BE2C (cell line): Measurements from ENCODE around the gene ARHGAP24.

Experiments
- DNase-seq: peaks from one replicate; pipeline ENCODE4 v3.0.0-alpha.2; 2020
- H3K27me3 ChIP-seq: fragments of 250-450 bp; sonication (Bioruptor Pico); 2 replicates; pipeline ENCODE4 v1.5.1; 2020; ENCODE audit warnings: mild to moderate bottlenecking
- H3K36me3 ChIP-seq: fragments of 250-450 bp; sonication (Bioruptor Pico); 2 replicates; pipeline ENCODE4 v1.5.1; 2020; ENCODE audit warnings: mild to moderate bottlenecking
- H3K4me1 ChIP-seq: fragments of 250-450 bp; sonication (Bioruptor Pico); 2 replicates; pipeline ENCODE4 v1.5.1; 2020
- H3K4me3 ChIP-seq: 2 replicates; pipeline ENCODE4 v1.5.1; 2011; ENCODE audit warnings: low read depth, low read length
- H3K9me3 ChIP-seq: fragments of 250-450 bp; sonication (Bioruptor Pico); 2 replicates; pipeline ENCODE4 v1.5.1; 2020
- TF ChIP-seq, protein P1 (sequence below): IDR thresholded peaks from 2 replicates; pipeline ENCODE4 v1.5.1; 2012; ENCODE audit warnings: mild to moderate bottlenecking, low read depth, low read length

Gene ARHGAP24

GRCh38 chr4:85491527-85491926 lies 16.6 kb downstream of the ARHGAP24 start:
- Histone ChIP-seq H3K4me3 (no peak overlapping the region), H3K4me1 (peaks cover 28% of the 10 kb centered on the region), H3K36me3 (no peaks in the 10 kb centered on the region), H3K9me3 (no peaks in the 10 kb centered on the region), H3K27me3 (no peaks in the 10 kb centered on the region)
- DNase-seq = peak; percentile 77
- TF ChIP-seq, protein P1, sequence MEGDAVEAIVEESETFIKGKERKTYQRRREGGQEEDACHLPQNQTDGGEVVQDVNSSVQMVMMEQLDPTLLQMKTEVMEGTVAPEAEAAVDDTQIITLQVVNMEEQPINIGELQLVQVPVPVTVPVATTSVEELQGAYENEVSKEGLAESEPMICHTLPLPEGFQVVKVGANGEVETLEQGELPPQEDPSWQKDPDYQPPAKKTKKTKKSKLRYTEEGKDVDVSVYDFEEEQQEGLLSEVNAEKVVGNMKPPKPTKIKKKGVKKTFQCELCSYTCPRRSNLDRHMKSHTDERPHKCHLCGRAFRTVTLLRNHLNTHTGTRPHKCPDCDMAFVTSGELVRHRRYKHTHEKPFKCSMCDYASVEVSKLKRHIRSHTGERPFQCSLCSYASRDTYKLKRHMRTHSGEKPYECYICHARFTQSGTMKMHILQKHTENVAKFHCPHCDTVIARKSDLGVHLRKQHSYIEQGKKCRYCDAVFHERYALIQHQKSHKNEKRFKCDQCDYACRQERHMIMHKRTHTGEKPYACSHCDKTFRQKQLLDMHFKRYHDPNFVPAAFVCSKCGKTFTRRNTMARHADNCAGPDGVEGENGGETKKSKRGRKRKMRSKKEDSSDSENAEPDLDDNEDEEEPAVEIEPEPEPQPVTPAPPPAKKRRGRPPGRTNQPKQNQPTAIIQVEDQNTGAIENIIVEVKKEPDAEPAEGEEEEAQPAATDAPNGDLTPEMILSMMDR = no peak

- H3K4me1 ChIP-seq = peaks cover 28% of the 10 kb centered on the region
- DNase-seq = no peak
- TF ChIP-seq, protein P1 = no peak
These were observed 17.4 kb downstream of the ARHGAP24 start for GRCh38 chr4:85492336-85492735.

DNA sequence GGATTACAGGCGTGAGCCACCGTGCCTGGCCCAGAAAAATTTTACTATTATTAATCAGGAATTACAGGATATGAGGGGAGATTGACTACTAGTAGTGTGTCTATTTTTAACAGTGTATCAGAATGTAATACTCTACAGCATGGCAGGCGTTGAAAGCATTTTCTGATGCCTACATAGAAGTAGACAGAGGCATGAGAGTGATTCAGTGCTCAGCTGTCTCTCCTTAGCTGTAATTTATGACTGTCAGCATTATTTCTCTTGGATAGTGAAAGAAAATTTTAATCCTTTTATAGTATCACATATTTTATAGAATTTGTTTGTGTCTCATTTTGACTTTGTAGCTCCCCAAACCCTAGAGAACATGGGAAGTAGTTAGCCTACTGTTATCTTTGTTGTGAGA lies 20.7 kb downstream of the ARHGAP24 start:
- H3K9me3 ChIP-seq = no peaks in the 10 kb centered on the region
- H3K36me3 ChIP-seq = no peaks in the 10 kb centered on the region
- TF ChIP-seq, protein P1 = no peak
- peaks cover 12% of the 10 kb centered on the region for H3K4me1 ChIP-seq
- no peak overlapping the region for H3K4me3 ChIP-seq
- DNase-seq = no peak
- no peaks in the 10 kb centered on the region for H3K27me3 ChIP-seq

More at GRCh38 chr4:85492336-85492735, 17.4 kb downstream of the ARHGAP24 start:
- Histone ChIP-seq H3K9me3 (no peaks in the 10 kb centered on the region), H3K36me3 (no peaks in the 10 kb centered on the region), H3K4me3 (no peak overlapping the region), H3K27me3 (no peaks in the 10 kb centered on the region)

DNA sequence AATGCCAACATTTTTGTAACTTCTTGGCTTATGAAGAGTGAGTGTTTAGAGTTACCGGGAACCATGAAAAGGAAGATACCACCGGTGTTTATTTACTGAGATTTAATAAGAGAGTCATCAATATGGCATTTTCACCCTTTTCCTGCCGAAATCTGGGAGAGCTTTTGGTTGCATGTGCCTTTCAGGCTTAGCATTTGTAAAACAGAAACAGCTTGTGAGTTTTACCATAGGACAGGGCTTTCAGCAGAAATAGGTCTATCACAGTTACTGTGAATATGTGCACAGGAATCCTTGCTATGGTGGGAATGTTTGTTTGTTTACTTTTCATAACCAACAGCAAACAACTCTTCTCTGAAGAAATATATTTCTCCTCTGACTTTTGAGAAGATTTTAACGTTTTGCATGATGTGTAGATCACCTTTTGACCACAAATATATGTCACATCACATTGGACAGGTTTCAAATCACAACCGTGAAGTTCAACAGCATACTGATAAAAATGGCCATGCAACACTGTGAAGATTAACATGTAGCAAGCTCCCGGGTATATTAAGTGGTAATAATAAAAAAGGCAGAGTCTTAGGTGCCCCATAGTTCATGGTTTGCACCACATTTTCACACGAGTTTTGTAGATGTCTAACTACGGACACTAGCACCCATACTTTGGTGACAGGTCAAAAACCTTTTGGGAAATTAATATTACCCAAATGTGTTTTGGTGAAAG lies 21.3 kb downstream of the ARHGAP24 start:
- Histone ChIP-seq H3K36me3 (no peaks in the 10 kb centered on the region), H3K4me3 (no peak overlapping the region), H3K27me3 (no peaks in the 10 kb centered on the region), H3K9me3 (no peaks in the 10 kb centered on the region), H3K4me1 (peaks cover 6% of the 10 kb centered on the region)
- TF ChIP-seq, protein P1 = no peak
- DNase-seq = no peak

GRCh38 chr4:85496933-85497332 lies 22.0 kb downstream of the ARHGAP24 start:
- no peaks in the 10 kb centered on the region for H3K9me3 ChIP-seq
- no peak overlapping the region for H3K4me3 ChIP-seq
- TF ChIP-seq, protein P1 = no peak
- no peaks in the 10 kb centered on the region for H3K27me3 ChIP-seq
- DNase-seq = no peak
- H3K36me3 ChIP-seq = no peaks in the 10 kb centered on the region
- H3K4me1 ChIP-seq = peaks cover 5% of the 10 kb centered on the region

- no peaks in the 10 kb centered on the region for H3K27me3 ChIP-seq
- TF ChIP-seq, protein P1 = no peak
- no peaks in the 10 kb centered on the region for H3K9me3 ChIP-seq
- DNase-seq = no peak
- no peaks in the 10 kb centered on the region for H3K4me1 ChIP-seq
- H3K4me3 ChIP-seq = no peak overlapping the region
- no peaks in the 10 kb centered on the region for H3K36me3 ChIP-seq
These were observed 23.3 kb downstream of the ARHGAP24 start for GRCh38 chr4:85498068-85498733.
